ENCODE results near the gene LUZP2.

The LUZP2 gene

GRCh38 chr11:24556693-24557092, 59.8 kb downstream of the LUZP2 start:
- no peak for TF ChIP-seq CTCF (conservative IDR thresholded peaks at IDR 0.05; ENCODE audit: low read depth, low read length)
- DNase-seq (ENCODE audit: low read depth) = no peak
- no peak overlapping the region for H3K4me3 ChIP-seq (ENCODE audit: low read depth, low read length)

- no peak overlapping the region for H3K4me3 ChIP-seq (ENCODE audit: low read depth, low read length)
- no peak for DNase-seq (ENCODE audit: low read depth)
- no peak for TF ChIP-seq CTCF (conservative IDR thresholded peaks at IDR 0.05; ENCODE audit: low read depth, low read length)
Observed at GRCh38 chr11:24559315-24559714, 62.5 kb downstream of the LUZP2 start.

DNA sequence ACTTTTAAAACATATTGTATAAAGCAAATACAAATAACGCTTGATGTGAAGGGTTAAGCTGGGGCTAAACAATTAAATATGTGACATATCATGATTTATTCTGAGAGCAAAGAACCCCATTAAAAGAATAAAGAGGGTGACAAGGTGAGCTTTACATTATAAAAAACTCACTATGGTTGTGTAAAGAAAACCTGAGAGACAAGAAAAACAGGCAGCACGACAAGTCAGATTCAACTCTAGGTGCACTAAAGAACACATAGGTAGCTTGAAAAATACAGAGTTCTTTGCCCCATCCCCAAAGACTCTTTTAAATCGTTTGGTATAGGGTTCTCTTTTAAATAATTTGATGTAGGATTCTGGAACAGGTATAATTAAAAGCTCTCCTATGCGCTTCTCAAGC, 63.5 kb downstream of the LUZP2 start:
- H3K4me3 ChIP-seq (ENCODE audit: low read depth, low read length) = no peak overlapping the region
- TF ChIP-seq CTCF (conservative IDR thresholded peaks at IDR 0.05; ENCODE audit: low read depth, low read length) = no peak
- no peak for DNase-seq (ENCODE audit: low read depth)

DNA sequence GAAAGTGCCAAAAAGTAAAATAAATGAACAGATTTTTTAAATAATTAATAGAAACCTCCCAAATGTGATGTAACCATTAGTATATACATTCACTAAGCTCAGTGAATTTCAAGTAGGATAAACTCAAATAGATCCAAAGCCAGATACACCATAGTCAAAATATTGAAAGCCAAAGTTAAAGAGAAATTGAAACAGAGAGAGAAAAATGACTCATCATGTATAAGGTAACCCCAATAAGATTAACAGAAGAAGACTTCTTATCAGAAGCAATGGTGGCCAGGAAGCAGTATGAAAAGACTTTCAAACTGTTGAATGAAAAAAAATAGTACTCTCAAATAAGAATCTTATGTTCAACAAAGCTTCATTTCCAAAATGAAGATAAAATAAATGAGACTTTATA, 70.5 kb downstream of the LUZP2 start:
- TF ChIP-seq CTCF (conservative IDR thresholded peaks at IDR 0.05; ENCODE audit: low read depth, low read length) = no peak

GRCh38 chr11:24572376-24572775, 75.5 kb downstream of the LUZP2 start:
- no peak overlapping the region for H3K4me3 ChIP-seq (ENCODE audit: low read depth, low read length)
- no peak for TF ChIP-seq CTCF (conservative IDR thresholded peaks at IDR 0.05; ENCODE audit: low read depth, low read length)
- DNase-seq (ENCODE audit: low read depth) = no peak

More for the DNA sequence above, 70.5 kb downstream of the LUZP2 start:
- H3K4me3 ChIP-seq (ENCODE audit: low read depth, low read length) = no peak overlapping the region
- DNase-seq (ENCODE audit: low read depth) = no peak

GRCh38 chr11:24574461-24574860, 77.6 kb downstream of the LUZP2 start:
- no peak overlapping the region for H3K4me3 ChIP-seq (ENCODE audit: low read depth, low read length)
- peak; percentile 53 for DNase-seq (ENCODE audit: low read depth)
- no peak for TF ChIP-seq CTCF (conservative IDR thresholded peaks at IDR 0.05; ENCODE audit: low read depth, low read length)

DNA sequence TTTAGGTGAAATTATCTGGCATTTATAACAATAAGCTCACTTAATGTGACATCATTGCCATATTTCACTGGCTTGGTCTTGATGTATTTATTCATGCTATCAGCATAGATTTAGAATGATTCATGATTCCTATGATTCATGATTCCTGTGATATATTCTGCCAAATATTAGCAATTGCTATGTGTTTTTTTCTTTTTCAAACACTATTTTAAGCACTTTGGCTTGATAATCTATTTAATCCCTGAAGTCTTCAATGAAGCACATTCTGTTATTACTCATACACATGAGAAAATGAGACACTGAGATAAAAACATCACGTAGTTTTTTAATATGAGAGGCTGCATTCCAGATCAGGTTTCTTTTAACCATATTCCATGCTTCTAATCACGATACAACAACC, 78.5 kb downstream of the LUZP2 start:
- no peak overlapping the region for H3K4me3 ChIP-seq (ENCODE audit: low read depth, low read length)
- peak; percentile 75 for DNase-seq (ENCODE audit: low read depth)
- no peak for TF ChIP-seq CTCF (conservative IDR thresholded peaks at IDR 0.05; ENCODE audit: low read depth, low read length)
